HepG2 (cell line): ENCODE measurements around the gene ATF6. TPM values are rescaled to one million over a fixed set of nuclear protein-coding genes. Genes with fewer than 3 reads are reported as not detected.

Source experiments
- ATAC-seq: fragments of 200-7000 bp; cut with Tn5 transposase; 3 replicates; pipeline ENCODE4 v1.9.1; 2020; ENCODE audit warnings: mild to moderate bottlenecking, moderate library complexity
- BruUV-seq: library from RNA; stranded (reverse); fragments of 400-500 nt; replicated peaks from 2 replicates; lab custom pipeline; 2021; lab: Mats Ljungman, UMichigan
- CTCF ChIA-PET: fragments of 300-600 bp; formaldehyde crosslinking; extraction: SDS; loops from one replicate; lab custom pipeline; 2021; ENCODE audit warnings: low total read pairs, inconsistent platforms, low intra/inter-chr PET ratio; lab: Yijun Ruan, JAX
- POLR2A ChIA-PET: fragments of 350-600 bp; sonication (Branson Sonifier 250); formaldehyde crosslinking; loops from one replicate; lab custom pipeline; 2020; ENCODE audit warnings: antibody characterized with exemption, inconsistent platforms; lab: Yijun Ruan, JAX
- DNase-seq: peaks from one replicate; pipeline ENCODE4 v3.0.0-alpha.2; 2015; ENCODE audit warnings: low spot score
- FAIRE-seq: peaks from 3 replicates; lab custom pipeline; 2011; peaks lifted over from hg19 to GRCh38; lab: Jason Lieb, UNC
- H2AFZ ChIP-seq: one replicate; pipeline ENCODE4 v1.6.1; 2011; ENCODE audit warnings: low read length, inconsistent platforms
- H3K27ac ChIP-seq: fragments of 300-600 bp; 3 replicates; pipeline ENCODE4 v1.8.0; 2011; ENCODE audit warnings: mixed run types, mild to moderate bottlenecking, mixed read lengths, low read length, inconsistent platforms; ENCODE audit not compliant: insufficient read depth; ENCODE audit errors: extremely low read length
- H3K27me3 ChIP-seq, 2 experiments: fragments of 200-600 bp in 1 of 2; 2 replicates in 1 of 2; 3 replicates in 1 of 2; pipeline versions ENCODE4 v1.6.0 to v1.8.0; 2011; ENCODE audit warnings: low read length in 2 of 2, mild to moderate bottlenecking in 2 of 2, moderate library complexity in 2 of 2, inconsistent platforms in 1 of 2; ENCODE audit not compliant: insufficient read depth in 2 of 2, control insufficient read depth in 1 of 2
- H3K36me3 ChIP-seq, 2 experiments: fragments of 200-600 bp in 1 of 2; replicated peaks in 1 of 2; 2 replicates in 1 of 2; 3 replicates in 1 of 2; pipeline versions ENCODE4 v1.5.1 to v1.8.0; 2011; ENCODE audit warnings: low read length in 2 of 2, inconsistent platforms in 1 of 2; ENCODE audit not compliant: insufficient read depth in 2 of 2, control insufficient read depth in 1 of 2
- H3K4me1 ChIP-seq: 2 replicates; pipeline ENCODE4 v1.5.1; 2012; ENCODE audit warnings: low read length, inconsistent platforms; ENCODE audit not compliant: insufficient read depth
- H3K4me2 ChIP-seq: 2 replicates; pipeline ENCODE4 v1.6.0; 2011; ENCODE audit warnings: low read depth, low read length, inconsistent platforms
- H3K4me3 ChIP-seq, 3 experiments: fragments of 200-600 bp in 1 of 3; sonication (generic), shearing (Covaris generic) in 1 of 3; replicated peaks in 1 of 3; 2 replicates each; pipeline ENCODE4 v1.5.1; 2011 to 2016; ENCODE audit warnings: low read length in 3 of 3, inconsistent platforms in 2 of 3, low read depth in 2 of 3, mild to moderate bottlenecking in 2 of 3, control low read depth in 1 of 3, mixed read lengths in 1 of 3; ENCODE audit not compliant: insufficient read depth in 1 of 3
- H3K79me2 ChIP-seq: one replicate; pipeline ENCODE4 v1.6.1; 2011; ENCODE audit warnings: low read length, inconsistent platforms; ENCODE audit not compliant: insufficient read depth
- H3K9ac ChIP-seq: 2 replicates; pipeline ENCODE4 v1.6.0; 2011; ENCODE audit warnings: mild to moderate bottlenecking, low read depth, low read length, inconsistent platforms; ENCODE audit not compliant: insufficient read depth
- H3K9me3 ChIP-seq: 2 replicates; pipeline ENCODE4 v1.5.1; 2012; ENCODE audit warnings: mild to moderate bottlenecking, low read length
- H4K20me1 ChIP-seq: 2 replicates; pipeline ENCODE4 v1.6.0; 2011; ENCODE audit warnings: inconsistent platforms, mild to moderate bottlenecking, low read length, moderate library complexity; ENCODE audit not compliant: insufficient read depth
- HNRNPUL1 ChIP-seq: fragments of 200-400 bp; formaldehyde crosslinking; IDR thresholded peaks from 2 replicates; pipeline ENCODE4 v1.6.1; 2017; ENCODE audit warnings: low read depth, mild to moderate bottlenecking, low read length, moderate library complexity
- IKZF1 ChIP-seq: fragments of 450-650 bp; IDR thresholded peaks from 2 replicates; pipeline ENCODE4 v1.7.1; 2016
- KLF6 ChIP-seq: IDR thresholded peaks from 2 replicates; pipeline ENCODE4 v1.8.0; 2016; ENCODE audit warnings: missing biosample characterization, missing genetic modification reagents
- MATR3 ChIP-seq: sonication (generic); formaldehyde crosslinking; IDR thresholded peaks from 2 replicates; pipeline ENCODE4 v1.4.0; 2020; ENCODE audit warnings: missing genetic modification reagents
- SRSF4 ChIP-seq: fragments of 200-400 bp; formaldehyde crosslinking; IDR thresholded peaks from one replicate; pipeline ENCODE4 v1.6.1; 2018; ENCODE audit warnings: mild to moderate bottlenecking, low read depth, low read length, moderate library complexity; ENCODE audit not compliant: poor library complexity, severe bottlenecking
- TCF7 ChIP-seq: sonication (generic); IDR thresholded peaks from 2 replicates; pipeline ENCODE4 v1.6.1; 2016; ENCODE audit warnings: antibody characterized with exemption, low read depth
- TCF7L2 ChIP-seq: IDR thresholded peaks from 2 replicates; pipeline ENCODE4 v1.6.1; 2011; ENCODE audit warnings: mild to moderate bottlenecking, low read depth, low read length, moderate library complexity
- ZBTB25 ChIP-seq: IDR thresholded peaks from 2 replicates; pipeline ENCODE4 v1.6.1; 2018; ENCODE audit warnings: missing genetic modification reagents
- ZNF138 ChIP-seq: sonication (generic); formaldehyde crosslinking; IDR thresholded peaks from 2 replicates; pipeline ENCODE4 v1.5.0; 2020; ENCODE audit warnings: mild to moderate bottlenecking, low read depth, missing genetic modification reagents
- ZNF343 ChIP-seq: sonication (generic); formaldehyde crosslinking; IDR thresholded peaks from 2 replicates; pipeline ENCODE4 v1.4.0; 2020; ENCODE audit warnings: mild to moderate bottlenecking, missing genetic modification reagents
- ZNF367 ChIP-seq: sonication (generic); formaldehyde crosslinking; IDR thresholded peaks from 2 replicates; pipeline ENCODE4 v1.4.0; 2020; ENCODE audit warnings: missing genetic modification reagents, borderline replicate concordance
- ZNF772 ChIP-seq: sonication (generic); formaldehyde crosslinking; IDR thresholded peaks from 2 replicates; pipeline ENCODE4 v1.5.0; 2020; ENCODE audit warnings: mild to moderate bottlenecking, missing genetic modification reagents
- WGBS: methylation state at CpG from one replicate; pipeline ENCODE4 v1.1.6; 2017; ENCODE audit warnings: low lambda C conversion rate; 5-methylcytosine and 5-hydroxymethylcytosine counted together
- in situ Hi-C: cut with HindIII; loops from 2 replicates; pipeline ENCODE4 v1.10.0; 2017; ENCODE audit warnings: low pct_unique_long_range_greater_than_20kb; ENCODE audit not compliant: extremely low pct_ligation_motif_present
- intact Hi-C: fragments of 100-400 bp; cut with micrococcal nuclease; formaldehyde crosslinking; loops from one replicate; pipeline ENCODE4 v1.10.0; 2022; ENCODE audit not compliant: unreplicated experiment
- polyA plus RNA-seq, 8 experiments: library from polyadenylated mRNA; depleted of rRNA in 3 of 8; stranded (reverse) in 7 of 8; unstranded in 1 of 8; fragments of >200 nt; fragmentation: Illumina TruSeq in 4 of 8; extraction: Trizol in 4 of 8; gene quantifications; 2 replicates each; pipeline versions ENCODE4 v1.2.1 to v1.2.3, GENCODE V29; 2011 to 2016; ENCODE audit warnings: low read depth in 4 of 8, missing spikeins in 1 of 8, mixed read lengths in 1 of 8; ENCODE audit not compliant: insufficient read depth in 1 of 8
- total RNA-seq, 5 experiments: library from RNA; depleted of rRNA; stranded (reverse); fragments of >200 nt; fragmentation: Illumina TruSeq; extraction: Trizol; gene quantifications; 2 replicates each; pipeline ENCODE4 v1.2.3, GENCODE V29; 2016; ENCODE audit warnings: low read depth in 1 of 5

ATF6 gene
- total and polyA plus RNA-seq, 2 of the 13 experiments (the other 11 are each of a cell fraction or from before 2014, with no cell fraction given): 13.2 to 14.5 TPM

- Histone ChIP-seq H3K4me2 (no peak overlapping the region), H4K20me1 (no peaks in the 10 kb centered on the region), H3K79me2 (no peaks in the 10 kb centered on the region), H3K36me3 (no peaks in the 10 kb centered on the region), H3K27me3 (peaks cover 0 to 33% of the 10 kb centered on the region in 2 experiments; a peak in 4 of 5 replicates), H3K9ac (no peak overlapping the region), H3K4me3 (no peak overlapping the region), H2AFZ (no peak overlapping the region), H3K4me1 (no peaks in the 10 kb centered on the region), H3K27ac (no peak overlapping the region), H3K9me3 (no peaks in the 10 kb centered on the region)
- TF ChIP-seq HNRNPUL1: no peak
- TF ChIP-seq IKZF1: no peak
- no peak for TF ChIP-seq ZNF138 (CRISPR knock-in tag)
- no peak for TF ChIP-seq ZBTB25 (CRISPR knock-in tag)
- no peak for TF ChIP-seq TCF7L2
- TF ChIP-seq MATR3 (CRISPR knock-in tag): no peak
- TF ChIP-seq KLF6 (CRISPR knock-in tag): no peak
- TF ChIP-seq TCF7: no peak
- no peak for TF ChIP-seq ZNF772 (CRISPR knock-in tag)
- TF ChIP-seq ZNF343 (CRISPR knock-in tag): no peak
- TF ChIP-seq ZNF367 (CRISPR knock-in tag): no peak
- TF ChIP-seq SRSF4: no peak
- ChIA-PET POLR2A (no interaction called here), CTCF (no interaction called here)
- no peak for DNase-seq
- BruUV-seq: no TSS peak
- intact Hi-C loops (no loop called here), in situ Hi-C loops (no loop called here)
- FAIRE-seq: no peak
- WGBS: 0% methylated on average over 1 of the region's 4 CpGs
- no peak for ATAC-seq
Measured at GRCh38 chr1:161986328-161986727, 220.2 kb downstream of the ATF6 start.
